ENCODE data around the gene CEBPG. TPM values are rescaled to one million over a fixed set of nuclear protein-coding genes. Genes with fewer than 3 reads are reported as not detected.
A peak's percentile ranks its signal among the peaks of the same experiment; 100 is the strongest.

CEBPG gene
- total RNA-seq, 2 donors from 2014 or later: 20.3 to 28.8 TPM

DNA sequence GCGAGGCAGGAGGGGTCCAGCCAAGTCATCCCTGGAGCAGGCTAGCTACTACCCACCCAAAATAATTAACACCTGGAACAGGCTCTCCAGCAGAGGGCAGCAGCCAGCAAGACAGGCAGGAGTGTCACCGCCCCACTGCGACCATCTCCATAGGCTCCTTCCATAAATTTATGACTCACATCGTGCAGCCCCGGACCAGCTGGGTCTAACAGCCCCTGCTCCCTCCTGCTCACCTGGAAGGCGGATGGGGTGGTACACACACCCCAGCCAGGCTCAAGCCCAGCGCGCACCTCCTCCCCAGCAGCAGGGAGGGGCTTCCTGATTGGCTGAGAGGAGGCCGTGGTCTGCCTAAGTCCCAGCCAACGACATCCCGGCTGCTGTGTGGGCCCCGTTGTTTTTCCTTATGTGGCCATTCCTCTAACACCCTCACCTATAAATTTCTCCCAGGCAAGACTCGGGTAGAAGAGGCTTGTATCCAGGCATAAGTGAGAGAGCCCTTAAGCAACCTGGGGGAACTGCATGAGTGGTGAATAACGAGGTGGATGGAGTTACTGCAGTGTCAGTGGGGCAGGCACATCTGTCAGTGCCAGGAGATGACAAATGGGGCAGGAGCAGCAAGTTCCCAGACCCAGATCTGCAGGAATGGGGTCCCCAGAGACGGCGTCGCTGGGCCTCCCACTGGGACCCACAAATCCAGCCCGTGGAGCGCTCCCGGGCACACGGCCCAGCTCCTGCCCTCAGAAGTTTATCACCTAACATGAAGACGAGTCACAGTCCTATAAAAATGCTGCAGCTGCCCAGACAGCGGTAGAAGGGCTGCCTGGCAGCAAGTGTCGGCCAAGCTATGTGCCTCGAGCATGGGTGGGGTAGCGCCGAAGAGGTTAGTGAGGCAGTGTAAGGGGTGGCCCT, 43.1 kb downstream of the CEBPG start:
- Mint-ChIP-seq H3K27ac (no peak overlapping the region), H3K36me3 (no peaks in the 10 kb centered on the region), H3K9me3 (no peaks in the 10 kb centered on the region)
- ATAC-seq (peak; percentile 80 to 86), DNase-seq (ENCODE audit: low spot score in 2 of 2) (peak in 1 of 2 donors; percentile 75)

DNA sequence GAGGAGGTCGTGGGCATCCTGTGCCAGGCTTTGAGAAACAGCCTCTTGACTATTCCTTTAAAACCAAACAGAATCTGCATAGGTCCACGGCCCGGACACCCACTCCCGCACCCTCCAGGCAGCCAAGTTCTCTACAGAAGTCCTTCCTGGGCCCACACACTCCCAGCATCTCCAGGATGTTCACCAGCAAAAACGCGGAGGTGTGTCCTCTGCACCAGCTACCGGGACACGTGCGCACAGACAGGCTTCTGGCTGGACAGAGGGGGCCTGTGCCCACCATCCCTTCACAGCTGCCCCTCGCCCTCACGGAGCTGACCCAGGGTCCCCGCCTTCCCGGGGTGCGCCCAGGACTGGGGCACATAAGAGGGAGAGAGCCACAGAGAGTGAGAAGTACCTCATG, 44.2 kb downstream of the CEBPG start:
- DNase-seq (ENCODE audit: low spot score in 2 of 2): no peak
- ATAC-seq: no peak
- H3K27ac Mint-ChIP-seq: no peak overlapping the region
- no peaks in the 10 kb centered on the region for H3K36me3 Mint-ChIP-seq
- H3K9me3 Mint-ChIP-seq: no peaks in the 10 kb centered on the region

GRCh38 chr19:33418461-33418860, 45.0 kb downstream of the CEBPG start:
- Mint-ChIP-seq H3K9me3 (no peaks in the 10 kb centered on the region), H3K36me3 (no peaks in the 10 kb centered on the region), H3K27ac (no peak overlapping the region)
- ATAC-seq (no peak), DNase-seq (ENCODE audit: low spot score in 2 of 2) (no peak)

DNA sequence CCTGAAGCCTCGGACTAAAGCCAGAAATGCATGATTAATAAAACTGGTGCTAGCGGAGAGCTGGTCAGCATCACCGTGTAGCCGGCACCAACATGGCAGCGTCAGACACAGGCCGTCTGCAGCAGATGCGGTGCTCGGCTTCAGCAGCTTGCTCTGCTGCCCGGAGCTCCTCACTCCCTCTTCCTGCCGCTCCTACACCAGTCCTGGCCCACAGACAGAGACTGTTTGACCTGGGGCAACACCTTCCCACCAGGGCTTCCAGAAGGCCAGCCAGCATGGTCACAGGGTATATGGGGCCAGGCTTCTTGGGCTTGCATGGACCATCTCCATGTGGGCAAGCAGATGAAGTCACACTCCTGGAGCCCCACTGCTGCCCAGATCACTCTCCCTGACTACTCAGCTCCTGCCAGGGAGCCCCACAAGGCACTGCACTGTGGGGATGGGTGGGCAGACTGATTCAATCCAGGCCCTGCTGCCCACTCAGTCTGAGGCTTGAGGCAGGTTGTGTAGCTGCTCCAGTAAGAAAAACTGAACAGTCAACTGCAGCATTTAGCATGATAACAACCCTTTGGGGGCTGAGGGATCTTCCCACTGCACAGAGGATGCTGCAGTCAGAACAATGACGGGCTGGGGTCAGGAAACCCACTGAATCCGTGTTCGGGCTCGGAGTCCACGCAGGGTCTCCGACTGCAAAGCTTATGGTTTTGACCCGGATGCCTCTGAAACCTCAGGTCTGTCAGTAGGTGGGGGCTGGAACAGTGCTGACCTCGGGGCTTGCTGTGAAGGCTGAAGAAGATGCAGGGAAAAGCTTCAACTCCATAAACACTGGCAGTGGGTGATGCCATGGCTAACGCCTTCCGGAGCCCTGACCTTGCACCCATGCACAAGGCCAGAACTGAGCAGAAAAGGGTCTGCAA, 45.6 kb downstream of the CEBPG start:
- no peak overlapping the region for H3K27ac Mint-ChIP-seq
- H3K9me3 Mint-ChIP-seq: no peaks in the 10 kb centered on the region
- H3K36me3 Mint-ChIP-seq: no peaks in the 10 kb centered on the region
- DNase-seq (ENCODE audit: low spot score in 2 of 2) (no peak), ATAC-seq (no peak)

- Mint-ChIP-seq H3K9me3 (no peaks in the 10 kb centered on the region), H3K36me3 (no peaks in the 10 kb centered on the region), H3K27ac (no peak overlapping the region)
- ATAC-seq (no peak), DNase-seq (ENCODE audit: low spot score in 2 of 2) (no peak)
These were observed 46.2 kb downstream of the CEBPG start for GRCh38 chr19:33419788-33420130.

DNA sequence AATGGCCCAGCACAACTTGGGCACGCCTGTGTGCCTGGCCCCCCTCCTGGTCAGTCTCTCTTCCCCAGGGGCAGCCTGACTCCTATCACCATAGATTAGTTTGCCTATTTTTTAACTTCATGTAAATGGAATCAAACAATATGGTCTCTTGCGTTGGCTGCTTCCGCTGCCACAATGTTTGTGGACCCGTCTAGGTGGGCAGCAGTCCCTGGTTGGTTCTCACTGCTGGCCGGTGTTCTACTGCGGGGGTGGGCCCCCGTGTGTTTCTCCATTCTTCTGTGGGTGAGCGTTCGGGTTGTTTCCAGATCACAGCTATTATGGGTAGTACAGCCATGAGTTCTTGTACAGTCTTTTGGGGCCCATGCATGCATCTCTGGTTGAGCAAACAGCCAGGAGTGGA, 47.3 kb downstream of the CEBPG start:
- no peaks in the 10 kb centered on the region for H3K9me3 Mint-ChIP-seq

DNA sequence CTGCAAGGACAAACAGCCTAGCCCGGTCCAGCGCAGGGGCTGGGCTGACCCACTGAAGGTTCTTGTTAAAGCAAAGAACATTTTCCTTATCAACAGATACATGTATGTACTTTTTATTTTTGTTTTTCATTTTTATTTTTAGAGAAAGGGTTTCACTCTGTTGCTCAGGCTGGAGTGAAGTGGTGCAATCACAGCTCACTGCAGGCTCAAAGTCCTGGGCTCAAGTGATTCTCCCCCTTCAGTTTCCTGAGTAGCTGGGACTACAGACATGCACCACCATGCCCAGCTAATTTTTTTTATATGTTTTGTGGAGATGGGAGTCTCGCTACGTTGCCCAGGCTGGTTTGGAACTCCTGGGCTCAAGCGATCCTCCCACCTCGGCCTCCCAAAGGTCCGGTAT, 47.9 kb downstream of the CEBPG start:
- no peak overlapping the region for H3K27ac Mint-ChIP-seq
- H3K36me3 Mint-ChIP-seq: no peaks in the 10 kb centered on the region
- DNase-seq (ENCODE audit: low spot score in 2 of 2): no peak
- H3K9me3 Mint-ChIP-seq: no peaks in the 10 kb centered on the region
- no peak for ATAC-seq

More for the DNA sequence above, 47.3 kb downstream of the CEBPG start:
- ATAC-seq: no peak
- DNase-seq (ENCODE audit: low spot score in 2 of 2): no peak
- Mint-ChIP-seq H3K36me3 (no peaks in the 10 kb centered on the region), H3K27ac (no peak overlapping the region)

DNA sequence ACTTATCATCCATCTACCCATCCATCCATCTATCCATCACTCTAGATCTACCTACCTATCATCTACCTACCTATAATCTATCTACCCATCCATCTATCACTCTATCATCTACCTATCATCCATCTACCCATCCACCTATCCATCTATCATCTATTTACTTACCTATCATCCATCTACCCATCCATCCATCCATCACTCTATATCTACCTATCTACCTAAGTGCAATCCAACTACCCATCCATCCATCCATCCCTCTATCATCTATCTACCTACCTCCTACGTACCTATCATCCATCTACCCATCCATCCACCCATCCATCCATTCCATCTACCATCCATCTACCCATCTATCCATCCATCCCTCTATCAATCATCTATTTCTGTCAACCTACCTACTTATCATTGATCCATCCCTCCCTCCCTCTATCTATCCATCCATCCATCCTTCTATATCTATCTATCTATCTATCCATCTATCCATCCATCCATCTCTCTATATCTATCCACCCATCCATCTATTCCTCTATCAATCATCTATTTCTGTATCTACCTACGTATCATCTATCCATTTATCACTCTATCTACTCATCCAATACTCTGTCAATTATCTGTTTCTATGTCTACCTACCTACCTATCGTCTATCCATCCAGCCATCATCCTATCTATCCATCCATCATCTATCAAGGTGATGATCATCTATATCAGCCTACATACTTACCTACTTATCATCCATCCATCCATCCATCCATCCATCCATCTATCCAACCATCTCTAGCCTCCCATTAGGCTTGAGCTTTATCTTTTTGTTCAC, 49.1 kb downstream of the CEBPG start:
- no peaks in the 10 kb centered on the region for H3K36me3 Mint-ChIP-seq
- H3K9me3 Mint-ChIP-seq: no peaks in the 10 kb centered on the region
- ATAC-seq (no peak), DNase-seq (ENCODE audit: low spot score in 2 of 2) (no peak)
- H3K27ac Mint-ChIP-seq: no peak overlapping the region

DNA sequence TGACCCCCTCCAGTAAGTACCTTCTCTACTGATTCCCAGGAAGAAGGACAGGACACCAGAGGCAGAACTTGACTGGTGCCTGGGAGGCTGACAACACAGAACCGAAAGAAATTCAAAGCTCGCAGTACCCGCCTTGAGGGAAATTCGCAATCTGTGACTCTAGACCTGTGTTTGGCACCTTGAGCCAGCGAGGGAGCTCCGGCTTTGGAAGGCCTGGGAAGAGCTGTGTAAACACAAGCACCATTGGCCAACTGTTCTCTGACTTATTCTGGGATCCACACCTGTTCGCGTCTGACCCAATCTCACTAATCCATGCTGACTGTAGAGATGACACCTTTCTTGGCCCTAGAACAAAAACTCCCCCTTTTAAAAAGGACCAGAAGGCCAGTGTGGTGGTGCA, 50.7 kb downstream of the CEBPG start:
- no peak for ATAC-seq
- no peaks in the 10 kb centered on the region for H3K36me3 Mint-ChIP-seq

DNA sequence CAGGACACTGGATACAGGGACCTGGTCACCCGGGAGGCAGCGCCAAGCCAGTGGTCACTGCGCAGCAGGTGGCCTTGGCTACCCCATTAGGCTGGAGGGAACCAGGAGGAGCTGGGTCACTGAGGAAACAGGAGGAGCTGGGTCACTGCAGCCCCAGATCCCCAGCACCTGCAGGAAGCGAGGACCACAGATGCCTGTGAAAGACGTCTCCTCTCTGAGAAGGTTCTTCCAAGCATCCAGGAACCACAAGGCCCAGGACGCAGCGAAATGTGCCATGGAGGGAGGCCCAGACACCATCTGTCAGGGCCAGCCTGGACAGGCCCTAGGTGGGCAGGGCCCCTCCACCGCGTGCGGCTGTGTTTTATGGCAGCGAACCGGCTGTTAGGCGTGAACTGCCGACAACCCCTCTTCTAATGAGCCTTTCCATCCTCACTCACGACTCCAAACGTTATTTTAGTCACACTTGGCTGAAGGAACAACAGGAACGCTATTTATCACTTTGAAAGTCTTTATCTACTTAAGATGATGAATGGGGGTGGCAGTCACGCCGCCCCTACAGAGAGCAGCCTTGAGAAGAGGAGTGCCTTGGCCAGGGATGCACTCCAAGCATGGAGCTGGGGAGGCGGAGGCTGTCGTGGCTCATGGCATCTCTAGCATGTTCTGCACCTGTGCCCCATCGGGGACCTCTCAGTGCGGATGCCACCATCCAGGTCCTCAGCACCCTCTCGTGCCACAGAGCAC, 53.3 kb downstream of the CEBPG start:
- H3K27ac Mint-ChIP-seq: no peak overlapping the region
- no peak for DNase-seq (ENCODE audit: low spot score in 2 of 2)
- no peaks in the 10 kb centered on the region for H3K36me3 Mint-ChIP-seq
- ATAC-seq: no peak
- no peaks in the 10 kb centered on the region for H3K9me3 Mint-ChIP-seq

More for the DNA sequence above, 50.7 kb downstream of the CEBPG start:
- Mint-ChIP-seq H3K27ac (no peak overlapping the region), H3K9me3 (no peaks in the 10 kb centered on the region)
- no peak for DNase-seq (ENCODE audit: low spot score in 2 of 2)

GRCh38 chr19:33427801-33428626, 54.5 kb downstream of the CEBPG start:
- Mint-ChIP-seq H3K36me3 (no peaks in the 10 kb centered on the region), H3K27ac (peak overlapping the region in 1 of 2 donors; percentile 46)
- ATAC-seq: no peak

GRCh38 chr19:33428627-33429125, 55.2 kb downstream of the CEBPG start:
- H3K27ac Mint-ChIP-seq: peak overlapping the region in 1 of 2 donors; percentile 46
- ATAC-seq: no peak
- no peaks in the 10 kb centered on the region for H3K9me3 Mint-ChIP-seq
- no peak for DNase-seq (ENCODE audit: low spot score in 2 of 2)
- H3K36me3 Mint-ChIP-seq: no peaks in the 10 kb centered on the region

More at GRCh38 chr19:33427801-33428626, 54.5 kb downstream of the CEBPG start:
- no peak for DNase-seq (ENCODE audit: low spot score in 2 of 2)
- H3K9me3 Mint-ChIP-seq: no peaks in the 10 kb centered on the region

DNA sequence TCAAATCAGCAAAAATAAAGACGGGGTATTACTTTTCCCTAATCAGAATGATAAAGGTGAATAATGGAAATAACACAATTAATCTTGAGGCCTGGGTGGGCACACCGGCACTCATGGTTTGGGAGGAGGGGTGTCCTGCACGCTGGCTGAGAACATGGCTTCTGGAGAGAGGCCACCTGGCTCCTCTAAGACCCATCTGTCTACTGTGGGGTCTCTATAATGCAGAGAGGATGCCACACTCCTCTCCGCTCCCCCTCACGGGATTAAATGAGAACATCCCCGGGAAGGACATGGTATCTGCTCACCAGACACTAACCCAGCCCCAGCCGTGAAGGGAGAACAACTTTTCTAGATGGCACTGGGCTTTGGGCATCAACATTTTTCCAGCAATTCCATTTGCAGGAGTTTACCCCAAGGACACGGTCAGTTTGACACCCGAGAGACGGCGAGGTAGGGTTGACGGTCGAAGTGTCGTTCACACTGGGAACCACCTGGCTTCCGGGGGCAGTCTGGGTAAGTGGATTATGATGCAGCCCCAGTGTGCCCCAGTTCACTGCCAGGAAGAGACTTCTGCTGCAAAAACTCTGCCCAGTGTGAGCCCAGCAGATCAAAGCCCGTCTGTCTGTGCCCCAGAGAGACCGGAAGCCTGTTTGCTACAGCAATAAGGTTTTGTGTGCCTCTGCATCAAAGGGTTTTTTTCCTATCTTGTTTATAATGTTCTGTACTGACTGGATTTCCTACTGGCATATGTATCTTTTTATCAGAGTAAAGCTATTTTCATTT, 56.6 kb downstream of the CEBPG start:
- DNase-seq (ENCODE audit: low spot score in 2 of 2) (no peak), ATAC-seq (peak; percentile 35 to 55)
- Mint-ChIP-seq H3K36me3 (no peaks in the 10 kb centered on the region), H3K27ac (no peak overlapping the region), H3K9me3 (no peaks in the 10 kb centered on the region)

DNA sequence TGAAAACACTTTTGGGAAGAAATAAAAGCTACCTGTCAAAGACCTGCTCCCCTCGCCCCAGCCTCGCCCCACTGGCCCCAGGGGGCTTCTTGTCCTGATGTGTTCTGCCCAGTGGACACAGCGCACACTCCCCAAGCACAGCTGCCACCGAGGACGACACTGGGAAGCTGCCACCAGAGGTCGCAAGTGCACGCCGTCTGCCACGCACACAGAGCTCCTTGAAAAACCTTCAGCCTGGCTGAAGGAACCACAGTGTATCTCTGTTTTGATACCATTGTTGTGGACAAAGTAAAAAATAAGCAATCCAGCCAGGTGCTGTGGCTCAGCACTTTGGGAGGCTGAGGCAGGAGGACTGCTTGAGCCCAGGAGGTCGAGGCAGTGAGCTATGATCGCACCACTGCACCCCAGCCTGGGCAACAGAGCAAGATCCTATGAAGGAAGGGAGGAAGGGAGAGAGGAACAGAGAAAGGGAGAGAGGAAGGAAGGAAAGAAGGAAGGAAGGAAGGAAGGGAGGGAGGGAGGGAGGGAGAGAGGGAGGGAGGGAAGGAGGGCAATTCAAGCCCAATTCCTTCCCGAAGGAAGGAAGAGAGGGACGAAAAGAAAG, 57.3 kb downstream of the CEBPG start:
- Mint-ChIP-seq H3K36me3 (no peaks in the 10 kb centered on the region), H3K9me3 (no peaks in the 10 kb centered on the region), H3K27ac (no peak overlapping the region)
- ATAC-seq (peak; percentile 82 to 83), DNase-seq (ENCODE audit: low spot score in 2 of 2) (peak in 1 of 2 donors; percentile 73)
